Breast epithelium (tissue), 3 donors: Measurements from ENCODE around the gene SH2B3.
"Not testable (repeated sequence)": the region's sequence is repeated elsewhere in the genome, so short reads cannot be mapped to it uniquely, and the experiment has no call there.

ENCODE experiments used
- CTCF ChIP-seq, 3 donors: fragments of 450-650 bp; IDR thresholded peaks; one replicate each; pipeline ENCODE4 v1.5.1; 2016 to 2017; ENCODE audit warnings: antibody characterized with exemption in 3 of 3, mild to moderate bottlenecking in 3 of 3, moderate library complexity in 3 of 3
- POLR2A ChIP-seq: fragments of 450-650 bp; IDR thresholded peaks from one replicate; pipeline ENCODE4 v1.6.1; 2016; ENCODE audit warnings: antibody characterized with exemption, mild to moderate bottlenecking, moderate library complexity
- POLR2AphosphoS5 ChIP-seq, 3 donors: sonication (generic); formaldehyde crosslinking; IDR thresholded peaks; one replicate each; pipeline ENCODE4 v1.6.1; 2017; ENCODE audit warnings: antibody characterized with exemption in 3 of 3

DNA sequence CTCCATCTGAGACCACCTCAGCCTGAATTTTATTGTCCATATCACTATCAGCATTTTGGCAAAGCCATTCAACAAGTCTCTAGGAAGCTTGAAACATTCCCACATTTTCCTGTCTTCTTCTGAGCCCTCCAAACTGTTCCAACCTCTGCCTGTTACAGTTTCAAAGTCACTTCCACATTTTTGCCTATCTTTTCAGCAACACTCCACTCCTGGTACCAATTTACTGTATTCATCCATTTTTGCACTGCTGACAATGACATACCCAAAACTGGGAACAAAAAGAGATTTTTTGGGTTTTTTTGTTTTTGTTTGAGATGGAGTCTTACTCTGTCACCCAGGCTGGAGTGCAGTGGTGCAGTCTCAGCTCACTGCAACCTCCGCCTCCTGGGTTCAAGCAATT is 32.5 kb upstream of the SH2B3 start:
- not testable (repeated sequence) for TF ChIP-seq CTCF (IDR thresholded peaks at IDR 0.05); POLR2A; POLR2AphosphoS5 (IDR thresholded peaks at IDR 0.05)
